ENCODE data around the gene SLC47A1. TPM values are rescaled to one million over a fixed set of nuclear protein-coding genes. Genes with fewer than 3 reads are reported as not detected.

The SLC47A1 gene
- total and polyA plus RNA-seq, 9 of the 15 experiments (the other 6 are each of a cell fraction or from before 2014, with no cell fraction given), result not detected

DNA sequence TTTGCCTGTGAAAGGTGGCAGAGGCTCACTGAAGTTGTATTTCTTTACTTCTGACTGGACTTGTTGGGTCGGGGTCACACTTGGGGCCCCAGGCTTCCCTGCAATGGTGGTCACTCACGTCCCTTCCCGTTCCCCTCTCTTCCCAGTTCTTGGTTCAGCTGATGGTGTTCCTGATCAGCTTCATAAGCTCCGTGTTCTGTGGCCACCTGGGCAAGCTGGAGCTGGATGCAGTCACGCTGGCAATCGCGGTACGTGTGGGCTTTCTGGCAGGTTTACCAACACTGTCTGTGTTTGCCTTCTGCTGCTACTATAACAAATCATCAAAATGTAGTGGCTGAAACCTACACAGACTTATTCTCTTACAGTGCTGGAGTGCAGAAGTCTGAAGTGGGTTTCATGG lies 8.6 kb downstream of the SLC47A1 start:
- no peak for DNase-seq (ENCODE audit: extremely low read depth in 1 of 4, low spot score in 3 of 4)
- no peak for FAIRE-seq
- WGBS (ENCODE audit: insufficient coverage, low coverage, missing lambda C conversion rate), result 0% methylated on average over 8 of the region's 8 CpGs

DNA sequence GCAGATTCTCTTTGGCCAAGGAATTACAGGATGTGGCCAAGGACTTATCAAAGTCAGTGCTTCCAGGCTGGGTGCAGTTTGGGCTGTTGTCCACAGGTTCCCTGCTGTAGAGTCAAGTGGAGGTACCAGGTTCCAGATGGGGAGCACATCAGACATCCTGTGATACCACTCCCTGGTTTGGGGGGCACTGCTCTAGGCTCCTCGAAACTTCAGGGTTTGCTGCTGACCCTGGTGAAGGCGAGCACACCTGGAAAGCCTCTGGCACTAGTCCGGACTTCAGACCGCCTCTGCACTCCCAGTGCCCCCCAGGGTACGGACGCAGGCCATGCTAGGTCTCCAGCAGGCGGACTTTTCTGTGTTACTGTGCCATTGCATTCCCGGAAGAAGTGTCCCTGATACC lies 10.7 kb downstream of the SLC47A1 start:
- Histone ChIP-seq H3K4me1 (replicated peaks in 1 of 2; ENCODE audit: control insufficient read depth in 2 of 2, insufficient read depth in 2 of 2, low read length in 2 of 2) (no peaks in the 10 kb centered on the region; a peak in 1 of 5 replicates), H3K9ac (ENCODE audit: insufficient read depth in 1 of 2, low read depth in 2 of 2, low read length in 2 of 2) (no peak overlapping the region), H3K9me1 (ENCODE audit: control insufficient read depth, insufficient read depth, low read length) (no peaks in the 10 kb centered on the region), H3K27me3 (ENCODE audit: control insufficient read depth in 2 of 2, insufficient read depth in 2 of 2, low read length in 2 of 2) (peaks cover 0 to 31% of the 10 kb centered on the region in 2 experiments; a peak in 3 of 5 replicates), H3K36me3 (ENCODE audit: control insufficient read depth, insufficient read depth, low read length) (no peaks in the 10 kb centered on the region), H3K79me2 (ENCODE audit: control insufficient read depth, insufficient read depth, low read length) (no peaks in the 10 kb centered on the region), H3K4me3 (no peak overlapping the region), H4K20me1 (replicated peaks; ENCODE audit: control insufficient read depth, insufficient read depth, low read length) (0 out of 2 replicates have a peak, but pooled peaks cover 4% of the 10 kb centered on the region), H2AFZ (ENCODE audit: low read depth, low read length) (no peak overlapping the region), H3K4me2 (ENCODE audit: insufficient read depth, low read length) (no peak overlapping the region), H3K27ac (ENCODE audit: extremely low read depth, low read depth, low read length) (no peak overlapping the region), H3K9me3 (replicated peaks; ENCODE audit: control insufficient read depth, insufficient read depth, low read depth, low read length) (no peaks in the 10 kb centered on the region)
- DNase-seq (ENCODE audit: extremely low read depth in 1 of 4, low spot score in 3 of 4) (no peak), FAIRE-seq (no peak), ATAC-seq (no peak)
- intact Hi-C loops (cut with micrococcal nuclease), result no loop called here
- CTCF ChIA-PET (ENCODE audit: low intra/inter-chr PET ratio), result no interaction called here
- POLR2A ChIA-PET, result no interaction called here
- WGBS (ENCODE audit: insufficient coverage, low coverage, missing lambda C conversion rate), result 2% methylated on average over 8 of the region's 8 CpGs
- no TSS peak for BruUV-seq (replicated peaks)
- in situ Hi-C loops (cut with MboI), result no loop called here
- TF ChIP-seq SMAD1 (IDR thresholded peaks at IDR 0.05; ENCODE audit: low read depth, low read length, partially characterized antibody) (no peak), PTTG1 (tag; IDR thresholded peaks at IDR 0.05; ENCODE audit: low read depth) (no peak), FOS (IDR thresholded peaks at IDR 0.05; ENCODE audit: extremely low read depth, insufficient read length) (no peak), JUNB (CRISPR knock-in tag; conservative IDR thresholded peaks at IDR 0.05) (no peak), NCOR1 (IDR thresholded peaks at IDR 0.05) (no peak)
- TF ChIP-seq, protein P1, sequence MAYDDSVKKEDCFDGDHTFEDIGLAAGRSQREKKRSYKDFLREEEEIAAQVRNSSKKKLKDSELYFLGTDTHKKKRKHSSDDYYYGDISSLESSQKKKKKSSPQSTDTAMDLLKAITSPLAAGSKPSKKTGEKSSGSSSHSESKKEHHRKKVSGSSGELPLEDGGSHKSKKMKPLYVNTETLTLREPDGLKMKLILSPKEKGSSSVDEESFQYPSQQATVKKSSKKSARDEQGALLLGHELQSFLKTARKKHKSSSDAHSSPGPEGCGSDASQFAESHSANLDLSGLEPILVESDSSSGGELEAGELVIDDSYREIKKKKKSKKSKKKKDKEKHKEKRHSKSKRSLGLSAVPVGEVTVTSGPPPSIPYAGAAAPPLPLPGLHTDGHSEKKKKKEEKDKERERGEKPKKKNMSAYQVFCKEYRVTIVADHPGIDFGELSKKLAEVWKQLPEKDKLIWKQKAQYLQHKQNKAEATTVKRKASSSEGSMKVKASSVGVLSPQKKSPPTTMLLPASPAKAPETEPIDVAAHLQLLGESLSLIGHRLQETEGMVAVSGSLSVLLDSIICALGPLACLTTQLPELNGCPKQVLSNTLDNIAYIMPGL (CRISPR knock-in tag; IDR thresholded peaks at IDR 0.05), result no peak
- TF ChIP-seq, protein P2, sequence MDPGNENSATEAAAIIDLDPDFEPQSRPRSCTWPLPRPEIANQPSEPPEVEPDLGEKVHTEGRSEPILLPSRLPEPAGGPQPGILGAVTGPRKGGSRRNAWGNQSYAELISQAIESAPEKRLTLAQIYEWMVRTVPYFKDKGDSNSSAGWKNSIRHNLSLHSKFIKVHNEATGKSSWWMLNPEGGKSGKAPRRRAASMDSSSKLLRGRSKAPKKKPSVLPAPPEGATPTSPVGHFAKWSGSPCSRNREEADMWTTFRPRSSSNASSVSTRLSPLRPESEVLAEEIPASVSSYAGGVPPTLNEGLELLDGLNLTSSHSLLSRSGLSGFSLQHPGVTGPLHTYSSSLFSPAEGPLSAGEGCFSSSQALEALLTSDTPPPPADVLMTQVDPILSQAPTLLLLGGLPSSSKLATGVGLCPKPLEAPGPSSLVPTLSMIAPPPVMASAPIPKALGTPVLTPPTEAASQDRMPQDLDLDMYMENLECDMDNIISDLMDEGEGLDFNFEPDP (CRISPR knock-in tag; IDR thresholded peaks at IDR 0.05), result no peak

More for the DNA sequence above, 8.6 kb downstream of the SLC47A1 start:
- Histone ChIP-seq H3K4me2 (ENCODE audit: insufficient read depth, low read length) (no peak overlapping the region), H3K27ac (ENCODE audit: extremely low read depth, low read depth, low read length) (no peak overlapping the region), H3K9ac (ENCODE audit: insufficient read depth in 1 of 2, low read depth in 2 of 2, low read length in 2 of 2) (no peak overlapping the region), H3K9me3 (replicated peaks; ENCODE audit: control insufficient read depth, insufficient read depth, low read depth, low read length) (no peaks in the 10 kb centered on the region), H2AFZ (ENCODE audit: low read depth, low read length) (no peak overlapping the region), H3K36me3 (ENCODE audit: control insufficient read depth, insufficient read depth, low read length) (no peaks in the 10 kb centered on the region), H3K79me2 (ENCODE audit: control insufficient read depth, insufficient read depth, low read length) (no peaks in the 10 kb centered on the region), H3K9me1 (ENCODE audit: control insufficient read depth, insufficient read depth, low read length) (no peaks in the 10 kb centered on the region), H3K27me3 (ENCODE audit: control insufficient read depth in 2 of 2, insufficient read depth in 2 of 2, low read length in 2 of 2) (peaks cover 0 to 35% of the 10 kb centered on the region in 2 experiments; a peak in 2 of 5 replicates), H4K20me1 (replicated peaks; ENCODE audit: control insufficient read depth, insufficient read depth, low read length) (0 out of 2 replicates have a peak, but pooled peaks cover 4% of the 10 kb centered on the region), H3K4me1 (replicated peaks in 1 of 2; ENCODE audit: control insufficient read depth in 2 of 2, insufficient read depth in 2 of 2, low read length in 2 of 2) (no peaks in the 10 kb centered on the region; a peak in 1 of 5 replicates), H3K4me3 (no peak overlapping the region)
- ChIA-PET CTCF (ENCODE audit: low intra/inter-chr PET ratio) (no interaction called here), POLR2A (no interaction called here)
- intact Hi-C loops (cut with micrococcal nuclease) (no loop called here), in situ Hi-C loops (cut with MboI) (no loop called here)
- BruUV-seq (replicated peaks), result no TSS peak
- ATAC-seq, result no peak
- TF ChIP-seq ZNF24 (IDR thresholded peaks at IDR 0.05) (no peak), TEAD4 (IDR thresholded peaks at IDR 0.05; ENCODE audit: low read length) (no peak), TEAD4 (CRISPR knock-in tag; IDR thresholded peaks at IDR 0.05; ENCODE audit: borderline replicate concordance) (no peak)
- TF ChIP-seq, protein P3, sequence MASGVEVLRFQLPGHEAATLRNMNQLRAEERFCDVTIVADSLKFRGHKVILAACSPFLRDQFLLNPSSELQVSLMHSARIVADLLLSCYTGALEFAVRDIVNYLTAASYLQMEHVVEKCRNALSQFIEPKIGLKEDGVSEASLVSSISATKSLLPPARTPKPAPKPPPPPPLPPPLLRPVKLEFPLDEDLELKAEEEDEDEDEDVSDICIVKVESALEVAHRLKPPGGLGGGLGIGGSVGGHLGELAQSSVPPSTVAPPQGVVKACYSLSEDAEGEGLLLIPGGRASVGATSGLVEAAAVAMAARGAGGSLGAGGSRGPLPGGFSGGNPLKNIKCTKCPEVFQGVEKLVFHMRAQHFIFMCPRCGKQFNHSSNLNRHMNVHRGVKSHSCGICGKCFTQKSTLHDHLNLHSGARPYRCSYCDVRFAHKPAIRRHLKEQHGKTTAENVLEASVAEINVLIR (CRISPR knock-in tag; IDR thresholded peaks at IDR 0.05), result no peak

Measured in K562 (cell line).